ENCODE measurements around the gene NOM1. TPM values are rescaled to one million over a fixed set of nuclear protein-coding genes. Genes with fewer than 3 reads are reported as not detected.
"Not testable (repeated sequence)": the region's sequence is repeated elsewhere in the genome, so short reads cannot be mapped to it uniquely, and the experiment has no call there.

Gene NOM1, protein sequence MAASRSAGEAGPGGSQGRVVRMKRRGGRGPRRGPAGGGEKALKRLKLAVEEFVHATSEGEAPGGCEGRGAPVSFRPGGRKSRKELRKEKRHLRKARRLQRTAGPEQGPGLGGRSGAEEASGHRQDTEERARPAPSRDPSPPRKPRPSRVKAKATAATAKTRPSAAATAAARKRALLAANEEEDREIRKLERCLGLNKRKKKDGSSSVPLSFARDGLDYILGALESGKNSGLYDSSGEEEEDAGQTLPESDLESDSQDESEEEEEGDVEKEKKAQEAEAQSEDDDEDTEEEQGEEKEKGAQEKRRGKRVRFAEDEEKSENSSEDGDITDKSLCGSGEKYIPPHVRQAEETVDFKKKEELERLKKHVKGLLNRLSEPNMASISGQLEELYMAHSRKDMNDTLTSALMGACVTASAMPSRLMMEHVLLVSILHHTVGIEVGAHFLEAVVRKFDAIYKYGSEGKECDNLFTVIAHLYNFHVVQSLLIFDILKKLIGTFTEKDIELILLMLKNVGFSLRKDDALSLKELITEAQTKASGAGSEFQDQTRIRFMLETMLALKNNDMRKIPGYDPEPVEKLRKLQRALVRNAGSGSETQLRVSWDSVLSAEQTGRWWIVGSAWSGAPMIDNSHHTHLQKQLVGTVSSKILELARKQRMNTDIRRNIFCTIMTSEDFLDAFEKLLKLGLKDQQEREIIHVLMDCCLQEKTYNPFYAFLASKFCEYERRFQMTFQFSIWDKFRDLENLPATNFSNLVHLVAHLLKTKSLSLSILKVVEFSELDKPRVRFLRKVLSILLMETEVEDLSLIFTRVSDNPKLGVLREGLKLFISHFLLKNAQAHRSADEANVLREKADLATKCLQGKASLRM
- polyA plus RNA-seq, result 1 to 10 TPM in 2 of 3 donors, under 1 TPM in 1; 0.36 to 7.2 (median 3.0) TPM

DNA sequence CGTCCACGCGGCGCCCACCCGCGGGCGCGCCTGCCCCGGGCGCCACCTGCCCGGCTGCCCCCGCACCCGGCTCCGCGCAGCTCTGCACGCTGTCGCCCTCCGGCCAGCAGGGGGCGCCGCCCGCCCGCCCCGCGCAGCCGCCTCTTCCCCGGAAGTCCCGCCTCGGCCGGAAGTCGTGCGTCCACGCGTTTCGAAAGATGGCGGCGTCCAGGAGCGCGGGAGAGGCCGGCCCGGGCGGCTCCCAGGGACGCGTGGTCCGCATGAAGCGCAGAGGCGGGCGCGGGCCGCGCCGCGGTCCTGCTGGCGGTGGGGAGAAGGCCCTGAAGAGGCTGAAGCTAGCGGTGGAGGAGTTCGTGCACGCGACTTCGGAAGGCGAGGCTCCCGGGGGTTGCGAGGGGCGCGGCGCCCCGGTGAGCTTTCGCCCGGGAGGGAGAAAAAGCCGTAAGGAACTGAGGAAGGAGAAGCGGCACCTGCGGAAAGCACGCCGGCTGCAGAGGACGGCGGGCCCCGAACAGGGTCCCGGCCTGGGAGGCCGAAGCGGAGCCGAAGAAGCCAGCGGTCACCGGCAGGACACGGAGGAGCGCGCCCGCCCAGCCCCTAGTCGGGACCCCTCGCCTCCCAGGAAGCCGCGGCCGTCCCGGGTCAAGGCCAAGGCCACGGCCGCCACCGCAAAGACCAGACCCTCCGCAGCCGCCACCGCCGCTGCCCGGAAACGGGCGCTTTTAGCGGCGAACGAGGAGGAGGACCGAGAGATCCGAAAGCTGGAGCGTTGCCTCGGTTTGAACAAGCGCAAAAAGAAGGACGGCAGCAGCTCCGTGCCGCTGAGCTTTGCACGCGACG lies at the start of gene NOM1:
Gene NOM1 (plus strand): TSS at position 172 of the 840 bp plus-strand sequence. CDS start 26 bp downstream, at position 198.
- H3K27ac Mint-ChIP-seq, result peak within 1 kb of the TSS; percentile 69 to 94 (median 88)
- H3K4me1 Mint-ChIP-seq, result peaks cover 23 to 41% of the 10 kb centered on the region in 2 donors
- DNase-seq, result peak; percentile 88 to 91 (median 90)
- peaks cover 3 to 14% (median 10%) of the 10 kb centered on the region in 3 donors for H3K27me3 Mint-ChIP-seq (ENCODE audit: low read depth in 3 of 3)
- peak within 1 kb of the TSS; percentile 89 to 98 (median 94) for H3K4me3 Mint-ChIP-seq
- no peaks in the 10 kb centered on the region for H3K9me3 Mint-ChIP-seq
- peaks cover 3 to 20% (median 10%) of the 10 kb centered on the region in 3 donors for H3K36me3 Mint-ChIP-seq

DNA sequence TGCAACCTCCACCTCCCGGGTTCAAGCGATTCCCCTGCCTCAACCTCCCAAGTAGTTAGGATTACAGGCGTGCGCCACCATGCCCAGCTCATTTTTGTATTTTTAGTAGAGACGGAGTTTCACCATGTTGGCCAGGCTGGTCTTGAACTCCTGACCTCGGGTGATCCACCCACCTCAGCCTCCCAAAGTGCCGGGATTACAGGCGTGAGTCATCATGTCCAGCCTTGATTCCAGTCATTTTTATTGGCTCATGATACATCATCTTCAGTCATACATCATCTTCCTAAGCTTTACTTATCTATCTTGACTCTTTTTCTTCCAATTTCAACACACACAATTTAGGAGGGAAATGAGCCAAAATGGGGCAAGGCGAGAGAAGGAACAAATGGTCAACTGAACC lies 49.4 kb upstream of the NOM1 start:
- not testable (repeated sequence) for H3K27ac Mint-ChIP-seq, DNase-seq, H3K4me3 Mint-ChIP-seq, H3K9me3 Mint-ChIP-seq, H3K36me3 Mint-ChIP-seq
- H3K27me3 Mint-ChIP-seq (ENCODE audit: low read depth in 3 of 3), result peaks cover 7 to 17% (median 8%) of the 10 kb centered on the region in 3 donors
- peaks cover 5 to 19% of the 10 kb centered on the region in 2 donors for H3K4me1 Mint-ChIP-seq

DNA sequence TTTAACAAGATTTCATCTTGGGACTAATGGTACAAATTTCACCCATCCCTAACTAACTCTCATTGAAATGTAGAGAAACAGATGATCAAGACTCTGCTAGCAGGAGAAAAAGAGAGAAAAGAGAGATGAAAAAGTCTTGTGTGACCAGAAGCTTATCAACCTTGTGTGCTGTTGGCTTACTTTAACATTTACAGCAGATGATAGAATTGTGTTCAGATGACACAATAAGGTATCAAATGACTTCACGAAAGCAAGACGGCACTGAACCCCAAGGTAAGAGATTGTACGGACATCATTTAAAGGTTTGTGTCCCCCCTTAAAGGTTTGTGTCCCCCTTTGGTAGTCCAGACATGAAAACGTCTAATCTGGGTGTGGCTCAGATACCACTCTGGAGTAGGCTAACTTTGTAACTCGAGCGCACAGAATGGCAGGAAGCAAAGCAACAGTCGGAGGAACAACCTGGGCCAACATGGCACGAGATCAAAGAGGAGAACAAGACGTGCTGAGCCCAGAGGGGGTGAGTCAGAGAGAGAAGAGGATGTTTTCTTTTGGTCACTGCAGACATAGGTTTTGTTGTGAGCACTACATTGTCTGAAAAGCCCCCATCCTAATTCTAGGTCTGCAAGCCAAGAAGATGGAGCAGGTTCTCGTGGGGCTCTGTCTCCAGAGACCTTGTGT lies 46.1 kb upstream of the NOM1 start:
- peaks cover 7 to 14% (median 8%) of the 10 kb centered on the region in 3 donors for H3K27me3 Mint-ChIP-seq (ENCODE audit: low read depth in 3 of 3)
- no peaks in the 10 kb centered on the region for H3K9me3 Mint-ChIP-seq
- no peak overlapping the region for H3K4me3 Mint-ChIP-seq
- H3K27ac Mint-ChIP-seq, result no peak overlapping the region
- H3K36me3 Mint-ChIP-seq, result peaks cover 0 to 4% (median 0%) of the 10 kb centered on the region in 3 donors
- no peak for DNase-seq
- H3K4me1 Mint-ChIP-seq, result no peaks in the 10 kb centered on the region

DNA sequence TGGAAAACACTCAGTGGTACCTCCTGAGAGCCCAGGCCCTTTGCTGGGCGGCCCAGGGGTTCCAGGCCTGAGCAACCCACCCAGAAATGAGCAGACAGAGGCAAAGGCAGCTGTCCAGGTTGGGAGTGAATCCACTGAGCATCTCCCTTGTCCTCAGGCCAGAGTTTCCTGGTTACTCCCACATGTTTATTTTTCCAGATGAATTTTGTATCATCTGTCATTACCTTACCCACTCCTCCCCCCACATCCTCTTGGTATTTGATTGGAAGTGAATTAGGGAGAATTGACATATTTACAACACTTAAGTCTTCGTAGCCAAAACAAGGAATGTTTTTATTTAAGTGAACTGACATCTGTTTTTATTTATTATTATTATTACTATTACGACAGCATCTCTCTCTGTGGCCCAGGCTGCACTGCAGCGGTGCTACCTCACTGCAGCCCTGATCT lies 43.3 kb upstream of the NOM1 start:
- Mint-ChIP-seq H3K4me3 (no peak overlapping the region), H3K27me3 (ENCODE audit: low read depth in 3 of 3) (peaks cover 7 to 12% (median 9%) of the 10 kb centered on the region in 3 donors), H3K27ac (no peak overlapping the region), H3K4me1 (peaks cover 3 to 4% of the 10 kb centered on the region in 2 donors), H3K9me3 (peaks cover 0 to 2% (median 0%) of the 10 kb centered on the region in 6 donors), H3K36me3 (peaks cover 0 to 4% (median 0%) of the 10 kb centered on the region in 3 donors)
- no peak for DNase-seq

DNA sequence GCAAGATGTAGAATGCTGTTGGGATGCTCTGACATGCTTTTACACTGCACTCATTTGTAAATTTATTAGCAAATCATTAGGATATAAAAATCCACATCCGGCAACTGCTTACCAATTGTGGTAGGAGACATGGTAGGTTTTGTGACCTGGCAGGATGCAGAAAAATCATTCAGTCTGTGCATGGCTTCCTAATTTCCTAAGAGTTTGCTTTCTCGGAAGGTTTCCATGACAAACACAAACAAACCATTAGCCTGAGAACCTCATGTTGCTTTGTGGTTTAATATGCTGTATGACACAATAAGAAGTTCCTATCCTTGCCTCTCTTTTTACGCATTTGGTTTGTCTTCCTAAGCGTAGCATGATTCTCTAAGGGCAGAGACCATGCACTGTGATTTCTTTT lies 41.9 kb upstream of the NOM1 start:
- H3K27ac Mint-ChIP-seq, result no peak overlapping the region
- peaks cover 6 to 12% (median 10%) of the 10 kb centered on the region in 3 donors for H3K27me3 Mint-ChIP-seq (ENCODE audit: low read depth in 3 of 3)
- H3K4me3 Mint-ChIP-seq, result no peak overlapping the region
- H3K36me3 Mint-ChIP-seq, result peaks cover 0 to 4% (median 0%) of the 10 kb centered on the region in 3 donors
- DNase-seq, result no peak
- peaks cover 3 to 4% of the 10 kb centered on the region in 2 donors for H3K4me1 Mint-ChIP-seq
- H3K9me3 Mint-ChIP-seq, result peaks cover 0 to 2% (median 0%) of the 10 kb centered on the region in 6 donors

DNA sequence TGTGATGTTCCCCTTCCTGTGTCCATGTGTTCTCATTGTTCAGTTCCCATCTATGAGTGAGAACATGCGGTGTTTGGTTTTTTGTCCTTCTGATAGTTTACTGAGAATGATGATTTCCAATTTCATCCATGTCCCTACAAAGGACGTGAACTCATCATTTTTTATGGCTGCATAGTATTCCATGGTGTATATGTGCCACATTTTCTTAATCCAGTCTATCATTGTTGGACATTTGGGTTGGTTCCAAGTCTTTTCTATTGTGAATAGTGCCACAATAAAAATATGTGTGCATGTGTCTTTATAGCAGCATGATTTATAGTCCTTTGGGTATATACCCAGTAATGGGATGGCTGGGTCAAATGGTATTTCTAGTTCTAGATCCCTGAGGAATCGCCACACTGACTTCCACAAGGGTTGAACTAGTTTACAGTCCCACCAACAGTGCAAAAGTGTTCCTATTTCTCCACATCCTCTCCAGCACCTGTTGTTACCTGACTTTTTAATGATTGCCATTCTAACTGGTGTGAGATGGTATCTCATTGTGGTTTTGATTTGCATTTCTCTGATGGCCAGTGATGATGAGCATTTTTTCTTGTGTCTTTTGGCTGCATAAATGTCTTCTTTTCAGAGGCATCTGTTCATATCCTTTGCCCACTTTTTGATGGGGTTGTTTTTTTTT lies 39.8 kb upstream of the NOM1 start:
- not testable (repeated sequence) for H3K9me3 Mint-ChIP-seq, H3K36me3 Mint-ChIP-seq, DNase-seq, H3K4me1 Mint-ChIP-seq, H3K27ac Mint-ChIP-seq, H3K4me3 Mint-ChIP-seq
- H3K27me3 Mint-ChIP-seq (ENCODE audit: low read depth in 3 of 3), result peaks cover 4 to 11% (median 10%) of the 10 kb centered on the region in 3 donors

DNA sequence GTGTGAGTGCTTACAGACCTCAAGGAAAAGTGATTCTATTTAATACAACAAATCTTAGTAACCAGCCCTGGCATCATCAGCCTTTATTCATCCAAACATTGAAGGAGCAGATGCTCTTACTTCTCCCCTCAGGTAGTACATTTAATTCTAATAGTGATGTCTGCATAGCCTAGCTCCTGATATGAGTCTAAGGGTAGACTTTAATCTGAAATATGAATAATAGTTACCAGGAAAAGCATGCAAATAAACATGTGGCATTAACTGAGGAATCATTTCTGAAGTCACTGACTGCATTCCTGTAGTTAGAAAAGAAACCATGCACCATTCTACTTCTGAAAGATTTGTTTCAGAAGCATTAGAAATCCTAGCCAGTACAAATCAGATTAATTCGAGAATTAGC lies 30.9 kb upstream of the NOM1 start:
- H3K4me1 Mint-ChIP-seq, result peaks cover 11 to 15% of the 10 kb centered on the region in 2 donors
- H3K27ac Mint-ChIP-seq, result peak overlapping the region in 1 of 6 donors; percentile 13
- peaks cover 0 to 2% (median 0%) of the 10 kb centered on the region in 3 donors for H3K36me3 Mint-ChIP-seq
- no peaks in the 10 kb centered on the region for H3K9me3 Mint-ChIP-seq
- peaks cover 13 to 34% (median 19%) of the 10 kb centered on the region in 3 donors for H3K27me3 Mint-ChIP-seq (ENCODE audit: low read depth in 3 of 3)
- no peak overlapping the region for H3K4me3 Mint-ChIP-seq
- no peak for DNase-seq

DNA sequence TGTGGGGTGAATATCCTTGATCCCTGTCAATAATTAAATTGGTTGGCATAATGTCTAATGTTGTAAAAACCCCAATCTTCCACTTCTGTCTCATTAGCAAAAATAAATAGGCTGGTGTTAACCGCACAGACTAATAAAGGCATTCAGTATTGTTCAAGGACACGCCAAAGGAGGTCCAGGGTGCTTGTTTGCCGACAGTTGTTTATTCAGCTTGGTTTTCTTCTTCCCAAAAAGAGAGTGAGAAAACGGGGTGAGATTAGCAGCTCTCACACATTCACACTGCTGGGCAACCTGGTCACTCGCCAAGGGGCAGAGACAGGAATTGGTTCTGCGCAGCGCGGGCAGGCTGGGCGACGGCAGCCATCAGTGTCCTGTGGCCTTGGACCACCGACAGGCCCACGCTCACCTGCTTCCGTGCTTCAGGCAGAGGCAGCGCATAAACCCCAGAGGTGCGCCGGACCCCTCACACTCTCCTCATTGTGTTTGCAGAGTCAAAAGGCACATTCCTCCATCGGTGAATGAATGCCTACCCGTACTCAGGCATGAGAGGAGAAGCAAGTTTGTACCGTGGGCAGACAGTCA lies 30.3 kb upstream of the NOM1 start:
- Mint-ChIP-seq H3K4me1 (peaks cover 14 to 18% of the 10 kb centered on the region in 2 donors), H3K4me3 (no peak overlapping the region), H3K36me3 (peaks cover 0 to 2% (median 0%) of the 10 kb centered on the region in 3 donors), H3K27me3 (ENCODE audit: low read depth in 3 of 3) (peaks cover 13 to 34% (median 19%) of the 10 kb centered on the region in 3 donors), H3K27ac (no peak overlapping the region), H3K9me3 (no peaks in the 10 kb centered on the region)
- no peak for DNase-seq

DNA sequence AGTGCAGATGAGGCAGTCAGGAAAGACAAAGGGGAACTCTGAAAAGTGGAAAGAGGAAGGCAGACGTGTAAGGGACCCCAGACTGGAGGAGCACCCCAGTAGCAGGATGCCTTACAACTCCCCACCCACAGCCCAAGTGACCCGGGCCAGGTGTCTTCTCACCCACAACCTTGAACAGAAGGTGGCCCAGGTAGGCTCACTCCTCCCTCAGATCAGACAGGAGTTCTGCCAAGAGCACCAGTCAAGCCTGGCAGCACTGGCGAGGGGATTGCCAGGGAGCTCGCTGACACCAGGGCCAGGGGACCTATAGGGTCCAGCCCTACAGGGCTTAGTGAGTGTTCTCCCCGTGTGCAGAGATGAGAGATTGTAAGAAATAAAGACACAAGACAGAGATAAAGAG lies 29.4 kb upstream of the NOM1 start:
- DNase-seq, result no peak
- Mint-ChIP-seq H3K4me3 (no peak overlapping the region), H3K27me3 (ENCODE audit: low read depth in 3 of 3) (peaks cover 13 to 40% (median 19%) of the 10 kb centered on the region in 3 donors), H3K36me3 (peaks cover 0 to 2% (median 0%) of the 10 kb centered on the region in 3 donors), H3K9me3 (no peaks in the 10 kb centered on the region), H3K27ac (peak overlapping the region in 2 of 6 donors; percentile 28 to 50), H3K4me1 (peaks cover 15 to 21% of the 10 kb centered on the region in 2 donors)

DNA sequence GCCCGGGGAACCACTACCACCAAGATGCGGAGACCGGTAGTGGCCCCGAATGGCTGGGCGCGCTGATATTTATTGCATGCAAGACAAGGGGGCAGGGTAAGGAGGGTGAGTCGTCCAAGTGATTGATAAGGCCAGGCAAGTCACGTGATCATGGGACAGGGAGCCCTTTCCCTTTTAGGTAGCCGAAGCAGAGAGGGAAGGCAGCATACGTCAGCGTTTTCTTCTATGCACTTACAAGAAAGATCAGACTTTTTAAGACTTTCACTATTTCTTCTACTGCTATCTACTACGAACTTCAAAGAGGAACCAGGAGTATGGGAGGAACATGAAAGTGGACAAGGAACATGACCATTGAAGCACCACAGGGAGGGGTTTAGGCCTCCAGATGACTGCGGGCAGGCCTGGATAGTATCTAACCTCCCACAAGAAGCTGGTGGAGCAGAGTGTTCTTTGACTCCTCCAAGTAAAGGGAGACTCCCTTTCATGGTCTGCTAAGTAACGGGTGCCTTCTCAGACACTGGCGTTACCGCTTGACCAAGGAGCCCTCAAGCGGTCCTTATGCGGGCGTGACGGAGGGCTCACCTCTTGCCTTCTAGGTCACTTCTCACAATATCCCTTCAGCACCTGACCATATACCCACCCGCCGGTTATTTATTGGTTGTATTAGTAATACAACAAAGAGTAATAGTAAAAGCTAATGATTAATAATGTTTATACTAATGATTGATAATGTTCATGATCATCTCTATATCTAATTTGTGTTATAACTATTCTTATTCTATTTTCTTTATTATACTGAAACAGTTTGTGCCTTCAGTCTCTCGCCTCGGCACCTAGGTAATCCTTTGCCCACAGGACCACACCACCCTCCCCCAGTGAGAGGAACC lies 28.8 kb upstream of the NOM1 start:
- Mint-ChIP-seq H3K27ac (peak overlapping the region in 5 of 6 donors; percentile 28 to 58 (median 49)), H3K27me3 (ENCODE audit: low read depth in 3 of 3) (peaks cover 13 to 37% (median 18%) of the 10 kb centered on the region in 3 donors), H3K4me1 (peaks cover 15 to 21% of the 10 kb centered on the region in 2 donors)
- H3K9me3 Mint-ChIP-seq, H3K4me3 Mint-ChIP-seq, H3K36me3 Mint-ChIP-seq, DNase-seq: not testable (repeated sequence)

DNA sequence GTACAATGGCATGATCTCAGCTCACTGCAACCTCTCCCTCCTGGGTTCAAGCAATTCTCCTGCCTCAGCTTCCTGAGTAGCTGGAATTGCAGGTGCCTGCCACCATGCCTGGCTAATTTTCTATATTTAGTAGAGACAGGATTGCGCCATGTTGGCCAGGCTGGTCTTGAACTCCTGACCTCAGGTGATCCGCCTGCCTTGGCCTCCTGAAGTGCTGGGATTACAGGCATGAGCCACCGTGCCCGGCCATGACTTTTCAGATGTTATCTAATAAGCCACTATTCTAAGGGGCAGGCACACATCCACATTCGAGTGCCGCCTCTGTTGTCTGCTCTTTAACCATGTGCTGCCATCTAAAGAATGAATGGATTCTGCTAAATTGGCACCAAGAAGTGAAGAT lies 27.2 kb upstream of the NOM1 start:
- H3K27ac Mint-ChIP-seq, result peak overlapping the region; percentile 51 to 99 (median 90)
- H3K36me3 Mint-ChIP-seq, H3K9me3 Mint-ChIP-seq, DNase-seq: not testable (repeated sequence)
- peak overlapping the region in 4 of 5 donors; percentile 39 to 75 (median 44) for H3K4me3 Mint-ChIP-seq
- H3K27me3 Mint-ChIP-seq (ENCODE audit: low read depth in 3 of 3), result peaks cover 15 to 37% (median 17%) of the 10 kb centered on the region in 3 donors
- H3K4me1 Mint-ChIP-seq, result peaks cover 15 to 21% of the 10 kb centered on the region in 2 donors

All from immature natural killer cell (primary cell).